Measurements from ENCODE around the gene ENPP5.

- TF ChIP-seq CTCF (IDR thresholded peaks at IDR 0.05 in 2 of 3, conservative IDR thresholded peaks at IDR 0.05 in 1 of 3; ENCODE audit: control insufficient read depth in 2 of 3, extremely low read depth in 1 of 3, insufficient read depth in 1 of 3, low read depth in 3 of 3, low read length in 3 of 3) (no peak), CHD1 (IDR thresholded peaks at IDR 0.05; ENCODE audit: low read depth, low read length) (no peak), POLR2AphosphoS5 (IDR thresholded peaks at IDR 0.05; ENCODE audit: low read length) (no peak), BCL3 (IDR thresholded peaks at IDR 0.05; ENCODE audit: borderline replicate concordance, insufficient read depth, low read depth, low read length, poor library complexity, severe bottlenecking) (no peak)
Measured at GRCh38 chr6:46184114-46184513, 13.3 kb upstream of the ENPP5 start.
